SK-MEL-5 (cell line): ENCODE measurements around the gene CDR2L. TPM values are rescaled to one million over a fixed set of nuclear protein-coding genes. Genes with fewer than 3 reads are reported as not detected.
A peak's percentile ranks its signal among the peaks of the same experiment; 100 is the strongest.
"Not testable (repeated sequence)": the region's sequence is repeated elsewhere in the genome, so short reads cannot be mapped to it uniquely, and the experiment has no call there.

ENCODE experiments used
- DNase-seq: peaks from one replicate; pipeline ENCODE4 v3.0.0-alpha.2; 2016; ENCODE audit warnings: low read depth, low spot score
- in situ Hi-C: cut with HindIII; loops from 2 replicates; pipeline ENCODE4 v1.10.0; 2016; ENCODE audit warnings: low sequenced_read_pairs, high pct_unique_total_duplicates, low pct_unique_long_range_greater_than_20kb
- total RNA-seq: library from RNA; depleted of rRNA; stranded (reverse); fragments of >200 nt; shearing (Covaris generic); gene quantifications from 2 replicates; pipeline ENCODE4 v1.2.3, GENCODE V29; 2014

The CDR2L gene
- total RNA-seq, 1 experiment from 2014 or later: 3.9 TPM

GRCh38 chr17:74972107-74972972 is 15.1 kb upstream of the CDR2L start, which contains the start of gene HID1:
Gene HID1 (minus strand): TSS chr17:74972759. CDS start chr17:74972656, 103 bp downstream.
- in situ Hi-C loops: no loop called here

GRCh38 chr17:74972973-74973328 is 14.5 kb upstream of the CDR2L start:
- in situ Hi-C loops: no loop called here
- no peak for DNase-seq

More at GRCh38 chr17:74972107-74972972, 15.1 kb upstream of the CDR2L start, which contains the start of gene HID1:
- DNase-seq: peak; percentile 38

GRCh38 chr17:74975943-74976342 is 11.5 kb upstream of the CDR2L start:
- in situ Hi-C loops: no loop called here
- DNase-seq: no peak

DNA sequence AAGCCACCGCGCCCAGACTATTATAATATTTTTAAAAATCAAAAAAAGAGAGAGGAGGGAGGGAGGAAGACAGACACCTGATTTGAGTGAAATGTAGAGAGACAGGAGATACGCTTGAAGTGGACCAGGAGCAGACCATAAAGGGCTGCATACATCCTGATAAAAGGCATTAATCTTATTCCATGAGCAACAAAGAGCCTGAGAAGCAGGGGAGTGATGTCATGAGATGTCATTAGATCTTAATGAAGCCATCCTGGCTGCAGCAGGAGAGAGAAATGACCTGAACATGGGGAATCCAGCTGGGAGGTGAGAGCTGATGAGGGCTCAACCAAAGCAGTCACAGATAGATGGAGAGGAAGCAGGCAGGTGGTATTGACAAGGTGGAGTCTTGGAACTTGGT is 9.6 kb upstream of the CDR2L start:
- DNase-seq: no peak
- in situ Hi-C loops: no loop called here

- in situ Hi-C loops: no loop called here
Observed at GRCh38 chr17:74978240-74978639, 9.2 kb upstream of the CDR2L start.

DNA sequence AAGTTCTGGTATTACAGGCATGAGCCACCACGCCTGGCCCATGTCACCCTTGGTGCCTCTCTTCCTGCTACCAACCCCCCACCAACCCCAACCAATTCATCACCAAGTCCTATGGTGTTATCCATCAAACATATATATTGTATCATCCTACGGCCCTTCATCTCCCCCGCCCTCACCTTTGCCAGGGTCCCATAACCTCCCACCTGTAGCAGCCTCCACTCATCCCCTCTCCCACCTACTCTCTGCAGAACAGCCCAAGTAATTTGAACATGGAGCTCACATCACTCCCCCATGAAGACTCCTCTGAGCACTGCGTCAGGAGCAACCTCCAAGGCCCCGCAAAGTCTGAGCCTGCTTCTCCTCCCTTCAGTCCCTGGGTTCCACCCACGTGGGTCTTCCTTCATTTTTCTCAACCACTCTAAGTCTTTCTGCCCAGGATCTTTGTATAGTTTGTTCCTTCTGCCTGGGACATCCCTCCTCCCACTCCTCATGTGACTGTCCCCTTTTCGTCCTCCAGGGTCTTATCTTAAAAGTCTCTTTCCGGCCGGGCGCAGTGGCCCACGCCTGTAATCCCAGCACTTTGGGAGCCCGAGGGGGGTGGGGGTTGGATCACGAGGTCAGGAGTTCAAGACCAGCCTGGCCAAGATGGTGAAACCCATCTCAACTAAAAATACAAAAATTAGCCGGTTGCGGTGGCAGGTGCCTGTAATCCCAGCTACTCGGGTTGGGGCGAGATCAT is 7.9 kb upstream of the CDR2L start:
- DNase-seq: no peak

More at GRCh38 chr17:74978240-74978639, 9.2 kb upstream of the CDR2L start:
- DNase-seq: no peak

DNA sequence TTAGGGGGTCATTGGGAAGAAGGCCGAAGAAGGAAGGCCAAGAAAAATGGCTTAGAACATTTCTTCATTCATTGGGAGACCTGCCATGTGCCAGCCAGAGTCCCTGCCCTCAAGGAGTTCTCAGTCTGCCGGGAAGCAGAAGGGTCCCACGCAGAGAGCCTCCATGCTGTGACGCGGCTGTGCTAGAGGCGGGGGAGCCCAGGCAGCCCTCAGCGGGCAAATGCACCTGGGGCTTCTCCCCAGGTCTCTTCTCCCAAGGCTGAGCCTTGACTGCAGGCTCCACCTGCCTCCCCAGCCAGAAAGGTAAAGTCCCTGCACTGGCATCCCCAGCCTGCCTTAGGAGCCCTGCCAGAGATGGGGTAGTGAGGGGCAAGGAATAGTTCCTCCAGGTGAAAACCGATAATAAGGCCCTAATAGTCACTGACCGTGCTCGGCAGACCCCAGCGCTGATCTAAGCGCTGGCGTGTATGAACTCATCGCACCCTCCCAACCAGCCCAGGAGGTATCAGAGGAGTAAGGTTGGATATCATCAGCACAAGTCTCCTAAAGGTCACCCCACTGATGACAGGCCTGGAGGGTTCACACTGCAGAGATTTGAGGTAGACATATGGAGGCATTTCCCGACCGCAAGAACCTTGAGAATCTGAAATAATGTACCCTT is 6.0 kb upstream of the CDR2L start:
- no peak for DNase-seq
- in situ Hi-C loops: no loop called here

More for the DNA sequence above, 7.9 kb upstream of the CDR2L start:
- in situ Hi-C loops: no loop called here

DNA sequence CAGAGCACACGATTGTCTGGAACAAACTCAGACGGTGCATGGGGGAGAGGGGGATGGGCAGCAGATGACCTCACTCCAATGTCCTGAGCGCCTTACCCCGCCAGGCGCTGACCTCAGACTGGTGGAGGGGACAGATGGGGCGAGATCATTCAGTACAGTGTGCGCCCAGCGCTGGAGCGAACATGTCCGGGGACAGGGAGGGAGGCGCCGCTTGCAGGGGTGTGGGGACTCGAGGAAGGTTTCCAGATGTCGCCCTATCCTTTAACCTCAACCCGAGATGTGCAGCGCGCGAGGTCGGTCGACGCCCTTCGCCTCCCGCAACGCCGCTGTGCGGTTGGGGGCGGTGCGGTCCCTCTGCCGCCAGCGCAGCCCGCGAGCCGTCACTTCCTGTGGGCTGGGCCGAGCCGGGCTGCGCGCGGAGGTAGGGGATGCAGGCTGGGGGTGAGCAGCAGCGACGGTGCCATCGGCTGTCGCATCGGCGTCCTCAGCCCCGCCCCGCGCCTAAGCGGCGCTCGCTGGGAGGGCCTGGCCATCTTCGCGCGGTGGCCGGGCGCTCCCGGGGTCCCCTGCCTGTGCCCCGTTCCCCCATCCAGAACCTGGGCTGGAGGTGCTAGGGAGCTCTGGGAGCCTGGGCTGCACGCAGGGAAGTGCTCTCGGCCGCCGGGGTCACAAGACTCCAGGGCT is 5.3 kb upstream of the CDR2L start:
- in situ Hi-C loops: no loop called here

DNA sequence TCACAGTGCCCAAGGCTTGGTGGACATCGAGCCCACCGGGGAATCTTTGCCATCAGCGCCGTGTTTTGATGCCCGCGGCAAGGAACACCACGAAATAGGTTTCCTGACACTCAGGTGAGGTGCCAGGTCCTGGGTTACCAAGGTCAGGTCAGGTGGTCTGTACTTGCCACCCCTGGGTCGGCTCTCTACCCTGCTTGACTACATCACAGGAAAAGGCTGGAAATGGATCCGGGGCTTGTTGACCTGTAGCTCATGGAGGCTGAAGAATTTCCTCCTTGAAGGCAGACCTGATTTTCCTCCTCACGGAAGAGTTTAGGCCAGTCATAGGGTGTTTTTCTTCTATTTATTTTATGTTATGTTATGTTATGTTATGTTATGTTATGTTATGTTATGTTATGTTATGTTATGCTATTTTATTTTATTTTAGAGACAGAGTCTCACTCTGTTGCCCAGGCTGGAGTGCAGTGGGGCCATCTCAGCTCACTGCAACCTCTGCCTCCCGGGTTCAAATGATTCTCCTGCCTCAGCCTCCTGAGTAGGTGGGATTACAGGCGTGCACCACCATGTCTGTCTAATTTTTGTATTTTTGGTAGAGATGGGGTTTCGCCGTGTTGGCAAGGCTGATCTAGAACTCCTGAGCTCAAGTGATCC is 4.6 kb upstream of the CDR2L start:
- peak; percentile 38 for DNase-seq
- in situ Hi-C loops: not testable (repeated sequence)

More for the DNA sequence above, 5.3 kb upstream of the CDR2L start:
- peak; percentile 61 for DNase-seq

- in situ Hi-C loops: no loop called here
- no peak for DNase-seq
Observed at GRCh38 chr17:74986206-74986576, 1.2 kb upstream of the CDR2L start.

GRCh38 chr17:74987909-74988711 is 678 bp downstream of the CDR2L start:
- peak; percentile 44 for DNase-seq
- in situ Hi-C loops: no loop called here

DNA sequence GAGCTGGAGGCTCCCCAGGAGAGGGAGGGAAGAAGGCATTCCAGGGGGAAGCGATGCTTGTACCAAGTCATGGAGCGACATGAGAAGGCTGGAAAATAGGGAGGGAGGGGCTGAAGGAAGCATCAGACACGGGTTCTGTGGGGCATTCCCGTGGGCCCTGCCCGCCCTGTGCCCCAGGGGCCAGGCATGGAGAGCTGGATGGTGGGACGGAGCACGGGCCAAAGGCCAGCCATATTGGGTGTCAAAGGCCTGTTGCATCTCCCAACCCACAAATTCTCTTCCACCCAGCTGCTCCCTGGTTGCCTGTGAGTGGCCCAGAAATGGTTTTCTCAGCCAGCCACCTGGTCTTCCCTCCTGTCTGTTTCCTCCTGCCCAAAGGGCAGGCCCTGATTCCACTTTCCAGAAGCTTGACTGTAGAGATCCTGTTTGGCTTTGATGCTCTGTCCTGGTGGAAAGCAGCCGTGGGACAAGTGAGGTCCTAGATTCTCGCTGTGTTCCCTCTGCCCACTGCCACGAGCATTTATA is 3.2 kb downstream of the CDR2L start:
- in situ Hi-C loops: no loop called here
- DNase-seq: no peak

DNA sequence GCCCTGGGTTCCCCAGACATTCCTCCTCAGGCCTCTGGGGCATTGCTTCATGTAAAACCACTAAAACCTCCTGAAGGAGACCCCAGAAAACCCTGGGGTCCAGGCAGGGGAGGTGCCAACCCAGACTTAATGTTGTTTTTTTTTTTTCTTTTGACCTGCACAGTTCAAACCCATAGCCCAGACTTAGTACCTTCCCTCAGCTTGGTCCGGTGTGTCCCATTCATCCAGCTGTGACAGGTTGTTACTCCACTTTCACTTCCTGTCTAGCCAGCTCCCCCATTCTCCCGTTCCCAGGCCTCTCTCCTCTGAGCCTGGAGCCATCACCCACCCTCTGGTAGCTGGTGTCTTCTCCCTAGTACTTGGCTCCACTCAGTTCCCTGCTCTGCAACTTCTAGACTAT is 4.8 kb downstream of the CDR2L start:
- DNase-seq: no peak

DNA sequence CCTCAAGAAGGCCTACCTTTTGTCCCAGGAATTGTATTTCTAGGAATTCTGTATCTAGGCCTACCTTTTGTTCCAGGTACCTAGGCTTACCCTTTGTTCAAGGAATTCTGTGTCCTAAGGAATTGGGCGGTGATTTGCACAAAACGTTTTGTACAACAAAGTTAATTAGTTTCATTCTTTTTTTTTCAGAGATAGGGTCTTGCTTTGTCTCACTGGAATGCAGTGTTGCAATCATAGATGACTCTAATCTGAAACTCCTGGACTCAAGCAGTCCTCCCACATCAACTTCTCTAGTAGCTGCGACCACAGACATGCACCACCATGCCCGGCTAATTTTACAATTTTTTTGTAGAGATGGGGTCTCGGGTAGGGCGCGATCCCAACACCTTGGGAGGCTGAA is 7.0 kb downstream of the CDR2L start:
- no peak for DNase-seq
- in situ Hi-C loops: no loop called here

More for the DNA sequence above, 4.8 kb downstream of the CDR2L start:
- in situ Hi-C loops: no loop called here

DNA sequence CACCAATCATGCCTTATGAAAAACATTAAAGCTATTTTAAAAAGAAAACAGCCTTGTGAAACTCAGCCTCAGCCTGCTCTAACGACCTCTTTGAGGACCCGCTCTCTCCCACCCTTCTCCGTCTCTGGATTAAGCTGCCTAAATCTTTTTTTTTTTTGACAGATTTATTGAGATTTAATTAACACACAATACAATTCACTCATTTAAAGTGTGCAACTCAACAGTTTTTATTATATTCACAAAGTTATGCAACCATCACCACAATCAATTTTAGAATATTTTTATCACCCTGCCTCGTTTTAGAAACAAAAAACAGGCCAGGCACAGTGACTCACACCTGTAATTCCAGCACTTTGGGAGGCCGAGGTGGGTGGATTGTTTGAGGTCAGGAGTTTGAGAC is 8.4 kb downstream of the CDR2L start:
- in situ Hi-C loops: no loop called here
- no peak for DNase-seq

DNA sequence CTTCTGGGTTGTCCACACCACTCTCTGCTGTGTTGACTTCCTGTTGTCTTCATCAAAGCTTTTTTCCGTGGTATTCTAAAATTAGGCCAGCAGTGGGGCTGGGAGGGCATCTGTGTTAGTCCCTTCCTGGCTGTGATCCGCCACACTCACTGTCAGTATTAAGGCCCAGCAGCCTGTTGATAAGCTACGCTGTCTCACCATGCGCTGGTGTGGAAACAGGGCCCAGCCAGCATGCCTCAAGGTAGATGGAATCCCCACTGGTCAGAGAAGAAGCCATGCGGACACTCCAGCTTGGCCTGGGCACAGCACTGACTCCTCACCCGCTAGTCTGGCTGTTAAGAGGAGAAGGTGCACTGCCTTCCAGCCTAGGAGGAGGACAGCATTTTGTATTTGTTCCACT is 11.4 kb downstream of the CDR2L start:
- in situ Hi-C loops: no loop called here
- DNase-seq: no peak
